HPDE6-E6E7 (cell line): ENCODE results near the gene OR4F6.
"Not testable (repeated sequence)": the region's sequence is repeated elsewhere in the genome, so short reads cannot be mapped to it uniquely, and the experiment has no call there.

ENCODE experiments used
- DNase-seq: peaks from one replicate; pipeline ENCODE4 v3.0.0; 2011; ENCODE audit warnings: missing footprints; ENCODE audit errors: extremely low spot score

The OR4F6 gene

GRCh38 chr15:101803209-101803608 is at the start of gene OR4F6:
TSS of gene OR4F6 (plus strand) at chr15:101803509. CDS start at chr15:101805720, 2,211 bp downstream.
- no peak for DNase-seq

- DNase-seq = not testable (repeated sequence)
Measured at GRCh38 chr15:101764669-101765339, 38.5 kb upstream of the OR4F6 start.

- DNase-seq = not testable (repeated sequence)
Measured at GRCh38 chr15:101765340-101765671, 38.0 kb upstream of the OR4F6 start.

GRCh38 chr15:101765772-101766456 is 37.4 kb upstream of the OR4F6 start:
- DNase-seq = no peak

- DNase-seq = not testable (repeated sequence)
Measured at GRCh38 chr15:101767083-101767640, 36.1 kb upstream of the OR4F6 start.

GRCh38 chr15:101772921-101773320 is 30.4 kb upstream of the OR4F6 start:
- no peak for DNase-seq

- DNase-seq = no peak
Measured at GRCh38 chr15:101773496-101774100, 29.7 kb upstream of the OR4F6 start.

- DNase-seq = no peak
Measured at GRCh38 chr15:101775136-101775535, 28.2 kb upstream of the OR4F6 start.

- not testable (repeated sequence) for DNase-seq
Measured at GRCh38 chr15:101778576-101778975, 24.7 kb upstream of the OR4F6 start.

- not testable (repeated sequence) for DNase-seq
Measured at GRCh38 chr15:101780225-101780624, 23.1 kb upstream of the OR4F6 start.

GRCh38 chr15:101781928-101782327 is 21.4 kb upstream of the OR4F6 start:
- no peak for DNase-seq

GRCh38 chr15:101784644-101785043 is 18.7 kb upstream of the OR4F6 start:
- no peak for DNase-seq

GRCh38 chr15:101786422-101786821 is 16.9 kb upstream of the OR4F6 start:
- not testable (repeated sequence) for DNase-seq

GRCh38 chr15:101788001-101788400 is 15.3 kb upstream of the OR4F6 start:
- not testable (repeated sequence) for DNase-seq

- DNase-seq = not testable (repeated sequence)
Measured at GRCh38 chr15:101788503-101789269, 14.6 kb upstream of the OR4F6 start.

GRCh38 chr15:101790748-101791147 is 12.6 kb upstream of the OR4F6 start:
- DNase-seq = not testable (repeated sequence)

GRCh38 chr15:101793981-101794380 is 9.3 kb upstream of the OR4F6 start:
- DNase-seq = not testable (repeated sequence)

GRCh38 chr15:101795455-101795854 is 7.9 kb upstream of the OR4F6 start:
- peak; percentile 9 for DNase-seq

GRCh38 chr15:101799665-101800064 is 3.6 kb upstream of the OR4F6 start:
- DNase-seq = no peak

- DNase-seq = no peak
Measured at GRCh38 chr15:101801048-101801447, 2.3 kb upstream of the OR4F6 start.

GRCh38 chr15:101803676-101804075 is 367 bp downstream of the OR4F6 start:
- no peak for DNase-seq

GRCh38 chr15:101804375-101804774 is 1.1 kb downstream of the OR4F6 start:
- no peak for DNase-seq
